ENCODE data around the gene TMEM191C.
A peak's percentile ranks its signal among the peaks of the same experiment; 100 is the strongest.
"Not testable (repeated sequence)": the region's sequence is repeated elsewhere in the genome, so short reads cannot be mapped to it uniquely, and the experiment has no call there.

The TMEM191C gene

DNA sequence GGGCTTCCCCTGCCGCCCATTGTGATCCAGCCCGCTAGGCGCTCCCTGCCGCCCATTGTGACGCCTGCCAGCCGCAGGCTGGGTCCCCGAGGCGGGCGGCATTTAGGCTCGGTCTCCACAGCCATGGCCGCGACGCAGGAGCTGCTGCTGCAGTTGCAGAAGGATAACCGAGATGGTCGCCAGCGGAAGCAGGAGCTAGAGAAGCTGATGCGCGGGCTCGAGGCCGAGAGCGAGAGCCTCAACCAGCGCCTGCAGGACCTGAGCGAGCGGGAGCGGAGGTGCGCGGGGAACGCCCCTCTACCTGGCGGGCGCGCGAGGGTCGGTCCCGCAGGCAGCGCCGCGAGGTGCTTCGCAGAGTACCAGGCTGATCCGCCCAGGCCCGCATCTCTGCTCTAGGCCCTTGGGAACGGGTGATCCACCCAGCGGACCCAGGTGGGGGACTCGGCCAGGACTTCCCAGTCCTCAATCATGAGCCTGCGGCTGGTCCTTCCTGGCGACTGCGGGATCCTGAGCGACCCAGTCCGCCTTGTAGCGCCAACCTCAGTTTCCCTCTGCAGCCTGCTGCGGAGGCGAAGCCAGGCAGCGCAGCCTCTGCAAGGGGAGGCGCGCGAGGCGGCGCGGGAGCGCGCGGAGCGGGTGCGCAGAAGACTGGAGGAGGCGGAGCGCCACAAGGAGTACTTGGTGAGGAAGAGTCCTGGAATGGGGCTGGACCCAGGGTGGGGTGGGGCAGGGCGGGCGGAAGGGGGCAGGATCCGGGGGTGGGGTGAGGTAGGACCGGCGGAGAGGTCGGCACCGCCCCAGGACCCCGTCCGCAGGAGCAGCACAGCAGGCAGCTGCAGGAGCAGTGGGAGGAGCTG is at the start of gene TMEM191C:
Gene TMEM191C (plus strand): TSS at position 51 of the 857 bp plus-strand sequence. CDS start 73 bp downstream, at position 124.
- DNase-seq, result not testable (repeated sequence)

DNA sequence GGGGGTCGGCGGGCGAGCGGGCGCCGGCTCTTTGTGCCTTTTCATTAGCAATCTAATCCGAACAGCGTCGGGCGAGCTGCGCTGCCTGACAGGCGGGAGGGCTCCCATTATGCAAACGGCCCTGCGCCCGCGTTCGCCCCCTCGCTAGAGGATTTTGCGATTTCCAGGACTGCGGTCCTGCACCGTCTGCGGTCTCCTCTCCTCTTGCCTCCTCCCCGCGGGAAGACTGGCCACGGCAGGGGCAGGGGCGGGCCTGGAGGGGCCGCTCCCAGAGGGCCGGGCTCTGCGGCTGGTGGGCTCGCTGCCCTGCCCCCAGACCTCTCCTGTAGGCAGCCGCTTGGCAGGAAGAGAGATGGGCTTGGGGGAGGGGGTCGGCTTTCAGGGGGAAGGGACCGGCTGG is 49.3 kb upstream of the TMEM191C start:
- DNase-seq, result peak; percentile 25

DNA sequence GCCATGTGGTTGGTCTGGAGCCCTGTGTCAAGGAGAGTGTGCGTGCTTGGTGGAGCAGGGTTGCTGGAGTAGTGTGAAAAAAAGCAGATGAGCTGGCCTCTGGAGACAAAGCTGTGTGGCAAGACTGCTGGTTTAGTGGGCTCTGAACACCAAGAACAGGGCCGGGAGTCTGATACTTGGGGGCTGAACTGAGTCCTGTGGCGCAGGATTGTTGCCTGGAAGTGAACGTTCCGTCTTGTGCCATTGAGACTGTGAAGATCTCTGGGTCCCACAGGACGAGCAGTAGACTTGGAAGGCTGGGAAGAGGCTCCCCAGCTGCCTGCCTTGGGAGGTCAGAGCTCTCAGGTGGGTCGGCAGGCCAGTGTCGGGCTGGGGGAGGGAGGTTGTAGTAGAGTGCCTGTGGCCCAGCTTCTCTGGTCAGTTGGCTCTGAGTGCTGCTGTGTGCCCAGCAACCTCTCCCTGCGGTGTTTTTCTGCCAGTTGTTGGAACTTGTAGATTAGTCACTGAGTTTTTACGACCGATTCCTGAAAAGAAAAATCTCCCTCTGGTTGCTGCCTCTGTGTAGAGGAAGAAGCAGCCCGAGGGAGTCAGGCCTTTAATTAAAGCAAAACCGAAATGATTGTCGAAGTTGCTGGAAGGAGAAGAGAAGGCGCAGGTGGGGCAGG is 48.1 kb upstream of the TMEM191C start:
- not testable (repeated sequence) for DNase-seq

DNA sequence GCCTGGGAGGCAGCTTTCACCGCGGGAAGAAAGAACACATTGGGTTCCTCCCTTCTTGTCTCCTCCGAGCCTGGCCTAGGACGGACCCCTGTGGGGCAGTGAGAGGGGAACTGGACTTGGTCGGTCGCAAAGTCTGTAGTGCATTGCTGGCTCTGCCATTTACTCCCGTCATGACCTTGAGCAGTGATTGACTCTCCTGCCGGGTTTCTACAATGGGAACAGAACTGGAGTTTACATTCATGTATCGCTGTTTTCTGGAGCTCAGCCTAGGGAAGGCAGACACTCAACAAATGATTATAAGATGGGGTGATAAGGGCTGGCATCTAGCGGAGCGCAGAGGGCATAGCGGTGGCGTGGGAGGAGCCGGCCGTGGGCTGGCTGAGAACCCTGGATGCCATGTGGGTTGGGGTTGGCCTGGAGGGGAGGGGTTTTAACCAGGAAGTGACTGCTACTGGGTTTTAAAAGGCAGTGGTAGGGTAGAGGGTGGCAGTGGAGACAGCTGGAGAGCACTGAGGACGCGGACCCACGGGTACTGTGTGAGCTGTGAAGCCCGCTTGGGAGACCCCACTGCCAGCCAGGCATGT is 46.9 kb upstream of the TMEM191C start:
- not testable (repeated sequence) for DNase-seq

DNA sequence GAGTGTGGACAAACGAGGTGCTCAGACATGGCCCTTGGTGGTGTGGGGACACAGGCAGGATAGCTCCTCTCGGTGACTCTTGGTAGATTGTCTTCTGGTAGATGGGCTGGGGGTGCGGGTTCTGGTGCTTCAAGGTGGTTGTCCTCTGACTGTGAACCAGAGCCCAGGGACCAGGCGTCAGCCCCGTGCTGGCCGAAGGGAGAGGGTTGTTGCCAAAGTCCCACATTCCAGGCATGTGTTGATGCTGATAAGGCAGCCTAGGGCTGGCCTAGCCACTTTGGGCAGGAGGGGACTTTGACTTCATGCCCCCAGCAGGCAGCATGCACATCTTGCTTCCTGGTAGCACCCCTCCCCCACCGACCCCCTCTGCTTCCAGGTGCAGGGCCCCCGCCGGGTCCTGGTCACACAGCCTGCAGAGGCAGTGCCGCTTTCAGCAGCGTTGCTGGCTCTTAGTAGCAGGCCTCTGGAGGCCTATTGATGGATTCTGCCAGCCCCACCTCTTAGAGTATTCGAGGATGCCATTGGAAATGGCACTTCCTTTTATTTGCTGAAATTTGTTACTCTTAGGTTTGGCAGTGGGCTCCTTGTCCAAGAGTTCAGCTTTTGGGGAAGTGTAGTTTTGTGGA is 43.0 kb upstream of the TMEM191C start:
- DNase-seq, result not testable (repeated sequence)

DNA sequence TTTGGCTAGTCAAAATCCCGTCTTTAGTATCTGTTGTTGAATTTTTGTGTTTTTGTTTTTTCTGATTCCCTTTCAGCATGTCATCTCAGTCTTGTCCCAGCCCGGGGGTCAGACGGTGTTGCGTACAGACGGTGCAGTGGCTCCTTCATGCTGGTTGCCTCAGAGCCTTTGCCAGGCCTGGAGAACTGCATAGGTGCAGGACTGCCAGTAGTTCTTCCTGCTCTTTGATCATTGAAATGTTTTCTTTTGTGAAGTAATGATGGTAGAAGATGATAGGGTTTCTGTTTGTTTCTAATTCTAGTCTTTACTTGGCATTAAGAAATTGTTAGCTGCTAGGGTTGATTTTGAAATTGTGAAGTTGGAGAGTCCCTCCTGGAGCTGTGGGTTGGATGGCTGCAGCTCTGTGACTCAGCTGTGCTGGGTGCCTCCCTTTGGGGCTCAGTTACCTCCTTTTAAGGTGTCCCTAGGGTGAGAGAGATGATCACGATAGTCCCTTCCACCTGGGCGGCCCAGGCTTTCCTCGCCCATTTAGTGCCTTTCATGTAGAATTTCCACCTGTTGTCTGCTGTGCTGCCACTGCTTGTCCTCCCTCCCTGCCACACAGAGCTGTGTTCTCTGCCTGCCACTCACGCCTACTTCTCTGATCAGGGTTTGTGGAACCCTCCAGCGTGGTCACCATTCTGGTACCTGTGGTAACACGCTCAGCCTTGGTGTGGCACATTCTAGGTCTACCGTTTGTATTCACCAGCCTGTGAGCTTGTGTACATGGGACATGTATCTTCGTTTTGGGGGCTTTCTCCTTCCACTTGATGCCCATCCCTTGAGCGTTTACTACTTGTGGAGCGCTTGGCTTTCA is 32.6 kb upstream of the TMEM191C start:
- not testable (repeated sequence) for DNase-seq

DNA sequence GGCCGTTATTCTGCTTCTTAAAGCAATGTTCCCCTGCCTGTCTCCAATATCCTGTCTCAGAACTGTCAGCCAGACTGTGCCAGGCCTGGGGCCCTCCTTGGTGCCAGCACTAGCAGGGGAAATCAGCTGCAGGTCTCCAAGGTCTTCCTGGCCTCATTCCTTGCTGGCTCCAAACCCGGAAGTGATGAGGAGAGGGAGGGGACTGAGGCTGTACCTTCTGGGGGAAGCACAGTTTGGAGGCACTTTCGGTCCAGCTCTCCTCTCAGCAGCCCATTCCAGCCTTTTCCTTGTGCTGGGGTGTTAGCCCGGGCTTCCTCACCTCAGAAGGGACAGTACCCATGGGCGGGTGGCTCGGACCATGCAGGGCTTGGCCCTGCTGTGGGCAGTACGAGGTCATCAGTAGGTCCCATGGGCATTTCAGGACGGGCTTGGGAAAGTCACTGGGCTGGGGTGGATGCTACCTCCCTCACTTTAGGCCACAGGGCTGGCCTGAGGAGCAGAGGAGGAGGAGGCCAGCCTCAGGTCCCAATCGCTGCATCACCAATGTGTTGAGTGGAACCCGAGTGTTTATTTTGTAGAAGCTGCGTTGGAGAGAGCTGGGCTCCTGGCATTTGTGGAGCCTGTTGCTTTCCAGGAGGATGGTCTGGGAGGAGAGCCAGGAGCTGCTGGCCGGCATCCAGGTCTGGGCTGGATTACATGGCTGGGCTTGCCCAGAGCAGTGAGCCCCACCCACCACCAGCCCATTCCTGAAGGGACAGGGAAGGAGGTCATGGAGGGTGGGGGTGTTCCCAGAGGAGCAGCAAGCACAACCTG is 31.0 kb upstream of the TMEM191C start:
- not testable (repeated sequence) for DNase-seq

DNA sequence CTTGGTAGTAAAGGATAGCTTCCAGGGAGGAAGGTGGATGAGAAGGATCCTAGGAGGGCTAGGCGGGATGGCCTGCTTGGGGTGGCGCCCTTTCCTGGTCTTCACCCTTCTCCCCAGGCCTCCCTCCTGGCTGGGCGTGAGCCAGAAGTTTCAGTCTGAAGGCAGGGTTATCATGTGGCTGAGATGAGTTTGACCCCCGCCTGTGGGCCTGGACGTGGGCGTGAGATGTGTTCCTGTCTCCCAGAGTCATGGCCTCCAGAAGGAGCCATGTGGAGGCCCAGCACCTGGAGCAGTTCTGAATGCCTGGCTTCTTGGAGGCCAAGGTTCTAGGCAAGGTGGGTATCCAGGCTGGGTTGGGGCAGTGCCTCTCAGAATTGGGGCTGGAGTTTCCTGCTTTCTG is 29.2 kb upstream of the TMEM191C start:
- DNase-seq, result not testable (repeated sequence)

DNA sequence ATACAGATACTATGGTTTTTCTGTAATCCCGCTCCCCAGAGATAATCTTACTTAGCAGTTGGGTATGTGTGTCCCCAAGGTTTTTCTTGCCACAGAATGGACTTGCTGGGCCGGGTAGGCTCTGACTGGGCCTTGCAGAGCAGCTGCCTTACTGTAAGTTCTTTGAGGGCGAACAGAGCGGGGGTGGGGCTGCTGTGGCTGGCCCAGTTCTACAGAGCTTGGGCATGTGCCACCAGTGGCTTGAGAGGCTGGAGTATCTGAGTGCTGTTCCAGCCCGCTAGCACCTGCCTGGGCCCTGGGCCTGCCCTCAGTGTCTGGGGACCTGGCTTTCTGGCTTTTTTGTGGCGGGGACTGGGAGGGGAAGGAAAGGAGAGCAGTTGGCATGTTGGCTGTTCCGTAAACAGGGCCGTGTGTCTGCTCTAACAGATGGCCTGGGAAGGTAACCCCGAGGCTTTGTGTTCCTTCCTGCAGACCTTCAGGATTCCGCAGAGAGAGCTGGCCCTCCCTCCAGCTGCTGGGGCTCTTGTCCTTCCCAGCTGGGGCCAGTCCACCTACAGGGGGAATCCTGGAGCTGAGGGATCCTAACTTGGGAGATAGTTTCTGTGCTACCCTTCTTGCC is 27.1 kb upstream of the TMEM191C start:
- DNase-seq, result not testable (repeated sequence)

DNA sequence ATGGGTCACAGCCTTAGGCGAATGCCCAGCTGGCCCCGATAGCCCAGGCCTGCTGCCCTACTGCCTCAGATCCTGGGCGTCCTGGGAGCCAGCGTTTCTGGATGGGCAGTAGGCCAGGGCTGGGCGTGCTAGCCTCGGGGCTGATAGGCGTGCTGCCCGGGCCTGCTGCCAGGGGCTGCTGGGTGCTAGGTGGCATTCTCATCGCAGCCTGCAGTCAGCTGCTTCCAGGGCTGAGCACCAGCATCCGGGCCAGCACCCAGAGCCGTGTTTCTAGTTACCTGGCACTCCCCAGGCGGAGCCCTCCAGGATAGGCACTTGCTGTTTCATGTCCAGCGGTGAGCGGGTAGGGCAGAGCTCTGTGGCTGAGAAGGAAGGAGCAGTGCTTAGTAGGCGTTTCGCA is 26.5 kb upstream of the TMEM191C start:
- DNase-seq, result not testable (repeated sequence)

DNA sequence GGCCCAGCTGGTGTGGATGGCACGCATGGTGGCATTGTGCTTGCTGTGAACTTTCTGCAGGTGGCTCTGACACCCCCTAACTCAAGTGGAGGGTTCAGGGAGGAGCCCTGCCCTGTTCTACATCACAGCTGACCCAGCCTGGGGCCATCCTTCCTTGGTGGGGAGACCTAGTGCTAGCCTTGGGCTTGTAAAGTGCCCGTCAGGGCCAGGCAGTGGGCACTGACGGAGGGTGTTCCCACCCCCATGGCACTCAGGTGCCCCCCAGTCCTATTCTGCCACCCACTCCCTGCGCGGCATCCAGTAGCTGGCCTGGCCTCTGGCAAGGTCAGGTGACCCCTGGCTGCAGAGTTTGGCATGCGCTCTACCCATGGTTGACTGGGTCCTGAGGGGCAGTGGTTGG is 26.0 kb upstream of the TMEM191C start:
- DNase-seq, result not testable (repeated sequence)

DNA sequence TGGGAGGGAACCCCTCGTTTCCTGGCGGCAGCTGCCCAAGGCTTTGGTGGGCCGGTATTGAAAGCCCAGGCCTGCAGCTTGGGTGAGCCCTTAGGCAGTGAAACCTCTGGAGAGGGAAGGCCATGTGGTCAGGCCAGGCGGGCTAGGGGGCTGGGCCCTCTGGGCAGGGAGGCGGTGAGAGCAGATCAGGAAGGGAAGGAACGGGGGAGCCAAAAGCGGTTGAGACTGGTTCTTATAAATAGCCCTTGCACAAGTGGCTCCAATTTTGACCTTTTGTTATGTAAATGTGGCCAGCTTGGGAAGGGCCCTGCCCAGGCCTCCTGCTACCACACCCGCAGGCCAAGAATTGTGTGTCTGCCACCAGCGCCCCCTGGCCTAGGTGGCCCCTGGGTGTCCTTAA is 25.1 kb upstream of the TMEM191C start:
- DNase-seq, result not testable (repeated sequence)

DNA sequence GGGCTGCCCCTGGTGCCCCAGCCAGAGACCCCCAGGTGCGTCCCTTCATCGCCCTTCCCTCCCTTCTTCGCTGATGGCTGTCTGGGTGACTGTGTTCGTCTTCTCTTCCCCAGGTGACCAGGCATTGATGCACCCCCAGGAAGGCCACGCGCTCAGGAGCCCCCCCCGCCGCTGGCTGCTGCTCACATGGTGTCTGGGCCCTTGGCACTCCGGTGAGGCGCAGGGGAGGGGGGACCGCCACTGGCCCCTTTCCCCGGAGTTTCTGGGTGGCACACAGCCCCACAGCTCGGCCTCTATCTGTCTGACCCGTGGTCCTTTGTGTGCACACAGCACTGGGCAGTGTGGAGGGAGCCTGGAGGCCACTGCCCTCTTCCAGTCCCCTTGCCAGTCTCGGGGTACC is 24.5 kb upstream of the TMEM191C start:
- not testable (repeated sequence) for DNase-seq

DNA sequence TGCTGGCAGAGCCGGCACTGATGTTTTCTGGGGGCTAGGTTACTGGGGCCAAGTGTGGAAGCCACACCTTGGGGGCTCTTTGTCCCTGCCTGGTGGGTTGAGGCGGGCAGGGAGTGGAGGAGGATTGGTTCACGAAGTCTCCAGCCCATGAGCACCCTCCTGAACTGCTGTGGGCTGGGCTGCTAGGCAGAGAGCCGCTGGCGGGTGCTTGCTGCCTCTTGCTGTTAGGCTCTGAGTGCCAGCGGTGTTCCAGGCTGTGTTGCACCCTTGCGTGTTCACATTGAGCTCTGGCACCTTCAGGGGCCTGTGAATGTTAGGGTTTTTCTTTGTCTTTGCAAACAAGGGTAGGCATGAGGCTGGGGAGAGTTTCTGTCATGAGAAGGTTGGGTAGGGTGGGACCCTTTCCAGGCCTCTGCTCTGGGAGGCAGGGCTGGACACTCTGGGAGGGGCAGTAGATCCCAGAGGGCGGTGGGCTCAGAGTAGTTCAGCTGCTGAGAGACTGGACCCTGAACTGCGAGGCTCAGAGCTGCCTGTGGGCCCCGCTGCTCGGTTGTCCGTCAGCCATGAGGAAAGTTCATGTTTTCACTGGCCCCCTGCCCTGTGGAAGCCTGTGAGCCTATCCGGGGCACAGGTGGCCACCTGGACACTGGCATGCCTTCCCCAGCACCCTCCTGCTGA is 24.0 kb upstream of the TMEM191C start:
- no peak for DNase-seq

DNA sequence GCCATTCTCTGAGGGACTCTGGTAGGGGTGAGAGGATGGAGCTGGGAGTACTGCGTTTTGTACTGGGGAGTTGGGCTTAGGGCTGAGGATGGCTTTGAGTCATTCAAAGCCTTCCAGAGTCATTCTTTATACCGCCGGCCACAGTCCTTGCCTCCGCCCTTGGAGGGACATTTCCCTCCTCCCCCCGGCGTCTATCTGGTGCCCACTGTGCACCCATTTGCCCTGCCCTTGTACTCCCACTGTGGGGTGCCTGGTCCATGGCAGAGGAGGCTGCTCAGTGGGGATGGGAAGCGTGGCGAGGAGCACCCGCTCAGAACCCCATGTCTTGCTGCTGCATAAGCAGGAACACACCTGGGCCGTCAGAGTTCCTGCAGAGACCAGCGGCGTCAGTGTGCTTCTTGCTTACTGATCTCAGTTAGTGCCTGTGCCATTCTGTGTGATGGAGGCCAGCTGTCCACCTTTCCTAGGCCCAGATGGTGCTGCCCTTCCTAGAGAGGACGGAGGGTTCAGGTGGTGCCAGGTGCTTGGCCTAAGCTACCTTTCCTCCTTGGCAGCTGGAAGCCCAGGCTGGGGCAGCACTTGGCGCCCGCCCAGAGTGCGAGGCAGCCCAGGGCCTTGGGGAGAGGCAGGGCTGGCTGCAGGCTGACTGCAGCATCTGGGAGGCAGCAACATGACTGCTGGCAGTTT is 23.3 kb upstream of the TMEM191C start:
- no peak for DNase-seq

DNA sequence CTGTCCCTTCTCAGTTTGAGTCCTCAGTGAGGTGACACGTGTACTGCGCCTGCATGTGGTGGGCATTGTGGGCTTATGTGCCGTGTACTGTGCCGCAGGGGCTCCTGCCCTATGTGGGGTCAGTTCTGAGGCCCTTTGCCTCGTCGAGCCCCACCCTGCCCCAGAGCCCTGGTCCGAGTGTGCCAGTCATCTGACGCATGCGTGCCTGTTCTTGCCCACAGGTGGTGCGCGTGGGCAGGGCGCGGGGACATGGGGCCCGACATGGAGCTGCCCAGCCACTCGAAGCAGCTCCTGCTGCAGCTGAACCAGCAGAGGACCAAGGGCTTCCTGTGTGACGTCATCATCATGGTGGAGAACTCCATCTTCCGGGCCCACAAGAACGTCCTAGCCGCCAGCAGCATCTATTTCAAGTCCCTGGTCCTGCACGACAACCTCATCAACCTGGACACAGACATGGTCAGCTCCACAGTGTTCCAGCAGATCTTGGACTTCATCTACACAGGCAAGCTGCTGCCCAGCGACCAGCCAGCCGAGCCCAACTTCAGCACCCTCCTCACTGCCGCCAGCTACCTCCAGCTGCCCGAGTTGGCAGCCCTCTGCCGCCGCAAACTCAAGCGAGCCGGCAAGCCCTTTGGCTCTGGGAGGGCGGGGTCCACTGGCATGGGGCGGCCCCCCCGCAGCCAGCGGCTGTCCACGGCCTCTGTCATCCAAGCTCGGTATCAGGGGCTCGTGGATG is 22.3 kb upstream of the TMEM191C start:
- no peak for DNase-seq

DNA sequence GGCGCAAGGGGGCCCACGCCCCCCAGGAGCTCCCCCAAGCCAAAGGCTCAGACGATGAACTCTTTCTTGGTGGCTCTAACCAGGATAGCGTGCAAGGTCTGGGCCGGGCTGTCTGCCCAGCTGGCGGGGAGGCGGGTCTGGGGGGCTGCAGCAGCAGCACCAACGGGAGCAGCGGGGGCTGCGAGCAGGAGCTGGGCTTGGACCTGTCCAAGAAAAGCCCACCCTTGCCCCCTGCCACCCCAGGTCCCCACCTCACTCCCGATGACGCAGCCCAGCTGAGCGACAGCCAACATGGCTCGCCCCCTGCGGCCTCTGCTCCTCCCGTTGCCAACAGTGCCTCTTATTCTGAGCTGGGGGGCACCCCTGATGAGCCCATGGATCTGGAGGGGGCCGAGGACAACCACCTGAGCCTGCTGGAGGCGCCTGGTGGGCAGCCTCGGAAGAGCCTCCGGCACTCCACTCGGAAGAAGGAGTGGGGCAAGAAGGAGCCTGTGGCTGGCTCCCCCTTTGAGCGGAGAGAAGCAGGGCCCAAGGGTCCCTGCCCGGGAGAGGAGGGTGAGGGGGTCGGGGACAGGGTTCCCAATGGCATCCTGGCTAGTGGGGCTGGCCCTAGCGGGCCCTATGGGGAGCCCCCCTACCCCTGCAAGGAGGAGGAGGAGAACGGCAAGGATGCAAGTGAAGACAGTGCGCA is 21.6 kb upstream of the TMEM191C start:
- no peak for DNase-seq

DNA sequence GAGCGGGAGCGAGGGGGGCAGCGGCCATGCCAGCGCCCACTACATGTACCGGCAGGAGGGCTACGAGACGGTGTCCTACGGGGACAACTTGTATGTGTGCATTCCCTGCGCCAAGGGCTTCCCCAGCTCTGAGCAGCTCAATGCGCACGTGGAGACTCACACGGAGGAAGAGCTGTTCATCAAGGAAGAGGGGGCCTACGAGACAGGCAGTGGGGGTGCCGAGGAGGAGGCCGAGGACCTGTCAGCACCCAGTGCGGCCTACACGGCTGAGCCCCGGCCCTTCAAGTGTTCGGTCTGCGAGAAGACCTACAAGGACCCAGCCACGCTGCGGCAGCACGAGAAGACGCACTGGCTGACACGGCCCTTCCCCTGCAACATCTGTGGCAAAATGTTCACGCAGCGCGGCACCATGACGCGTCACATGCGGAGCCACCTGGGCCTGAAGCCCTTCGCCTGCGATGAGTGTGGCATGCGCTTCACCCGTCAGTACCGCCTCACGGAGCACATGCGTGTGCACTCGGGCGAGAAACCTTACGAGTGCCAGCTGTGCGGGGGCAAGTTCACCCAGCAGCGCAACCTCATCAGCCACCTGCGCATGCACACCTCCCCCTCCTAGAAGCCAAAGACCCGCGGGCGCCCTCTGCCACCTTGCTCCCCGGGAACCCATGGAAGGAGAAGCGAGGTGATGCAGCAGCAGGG is 20.9 kb upstream of the TMEM191C start:
- no peak for DNase-seq

Data from activated T-cell treated with anti-CD3 and anti-CD28 coated beads, Interleukin-2, amount 50 U/mL, for 1 hour (primary cell).